DOHH2 (cell line): Measurements from ENCODE around the gene RYR2.

Experiments used
- H3F3A ChIP-seq: fragments of 200-600 bp; sonication (generic), shearing (Covaris generic); 2 replicates; pipeline ENCODE4 v1.6.0; 2016; ENCODE audit warnings: antibody characterized with exemption, mild to moderate bottlenecking; ENCODE audit not compliant: control insufficient read depth, insufficient read depth
- H3K27ac ChIP-seq: fragments of 200-600 bp; sonication (generic); 2 replicates; pipeline ENCODE4 v1.5.1; 2014; ENCODE audit warnings: low read depth, mild to moderate bottlenecking, low read length, moderate library complexity
- H3K27me3 ChIP-seq: fragments of 200-600 bp; sonication (generic); 2 replicates; pipeline ENCODE4 v1.6.1; 2014; ENCODE audit warnings: mild to moderate bottlenecking, low read length, mixed read lengths; ENCODE audit not compliant: control insufficient read depth
- H3K36me3 ChIP-seq: fragments of 200-600 bp; sonication (generic); 2 replicates; pipeline ENCODE4 v1.6.1; 2014; ENCODE audit warnings: mild to moderate bottlenecking, low read length, moderate library complexity, mixed read lengths; ENCODE audit not compliant: control insufficient read depth
- H3K4me1 ChIP-seq: fragments of 200-600 bp; sonication (generic); 2 replicates; pipeline ENCODE4 v1.6.1; 2014; ENCODE audit warnings: mild to moderate bottlenecking, low read length, mixed read lengths; ENCODE audit not compliant: control insufficient read depth
- H3K4me2 ChIP-seq: fragments of 200-600 bp; sonication (generic); 2 replicates; pipeline ENCODE4 v1.6.0; 2014; ENCODE audit warnings: mild to moderate bottlenecking, low read length, moderate library complexity
- H3K4me3 ChIP-seq: fragments of 200-600 bp; sonication (generic); 2 replicates; pipeline ENCODE4 v1.5.1; 2014; ENCODE audit warnings: mild to moderate bottlenecking, low read length, mixed read lengths
- H3K79me2 ChIP-seq: fragments of 200-600 bp; sonication (generic); 2 replicates; pipeline ENCODE4 v1.6.1; 2014; ENCODE audit warnings: mild to moderate bottlenecking, low read length, mixed read lengths; ENCODE audit not compliant: control insufficient read depth
- H3K9me2 ChIP-seq: fragments of 200-600 bp; sonication (generic); replicated peaks from 2 replicates; pipeline ENCODE4 v1.6.1; 2014; ENCODE audit warnings: mild to moderate bottlenecking, low read length, mixed read lengths; ENCODE audit not compliant: control insufficient read depth
- H3K9me3 ChIP-seq: fragments of 200-600 bp; sonication (generic); 2 replicates; pipeline ENCODE4 v1.6.1; 2014; ENCODE audit warnings: antibody characterized with exemption, low read length, mixed read lengths; ENCODE audit not compliant: control insufficient read depth, insufficient read depth
- H4K20me1 ChIP-seq: fragments of 200-600 bp; sonication (generic); 2 replicates; pipeline ENCODE4 v1.6.0; 2014; ENCODE audit warnings: low read depth, mild to moderate bottlenecking, antibody characterized with exemption, low read length, moderate library complexity; ENCODE audit not compliant: control insufficient read depth, insufficient read depth
- EZH2phosphoT487 ChIP-seq: fragments of 200-600 bp; sonication (generic); IDR thresholded peaks from 2 replicates; pipeline ENCODE4 v1.6.1; 2017; ENCODE audit warnings: borderline replicate concordance, mild to moderate bottlenecking, antibody characterized with exemption, low read length, moderate library complexity, mixed read lengths
- TF ChIP-seq, protein P1 (sequence below): fragments of 200-600 bp; sonication (generic); IDR thresholded peaks from one replicate; pipeline ENCODE4 v1.5.1; 2014; ENCODE audit warnings: antibody characterized with exemption, mild to moderate bottlenecking, low read depth, low read length; ENCODE audit not compliant: poor library complexity, severe bottlenecking

The RYR2 gene

DNA sequence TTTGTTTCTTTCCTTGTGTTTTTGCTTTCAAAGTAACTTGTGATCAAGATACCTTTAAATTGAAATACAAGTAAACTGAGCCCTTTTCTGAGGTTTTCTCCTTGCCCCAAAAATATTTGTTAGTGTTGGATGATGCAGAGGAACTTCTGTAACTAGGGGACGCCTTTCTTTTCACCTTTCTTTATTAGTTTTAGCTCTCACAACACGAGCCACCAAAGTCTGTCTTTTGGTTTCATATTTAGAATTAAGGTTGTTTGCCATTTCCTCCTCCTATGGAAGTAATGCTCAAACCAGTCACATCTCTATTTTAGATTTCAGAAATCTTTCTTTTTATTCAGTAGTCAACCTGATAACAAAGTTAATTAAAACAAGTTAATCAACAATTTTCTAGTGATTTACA is 727.9 kb downstream of the RYR2 start:
- Histone ChIP-seq H3K9me2 (no peaks in the 10 kb centered on the region), H3K27me3 (no peaks in the 10 kb centered on the region), H3K27ac (no peak overlapping the region), H3K79me2 (no peaks in the 10 kb centered on the region), H3F3A (no peaks in the 10 kb centered on the region), H3K4me2 (no peak overlapping the region), H3K36me3 (no peaks in the 10 kb centered on the region), H3K9me3 (no peaks in the 10 kb centered on the region), H3K4me1 (no peaks in the 10 kb centered on the region), H4K20me1 (no peaks in the 10 kb centered on the region), H3K4me3 (no peak overlapping the region)
- no peak for TF ChIP-seq EZH2phosphoT487
- TF ChIP-seq, protein P1, sequence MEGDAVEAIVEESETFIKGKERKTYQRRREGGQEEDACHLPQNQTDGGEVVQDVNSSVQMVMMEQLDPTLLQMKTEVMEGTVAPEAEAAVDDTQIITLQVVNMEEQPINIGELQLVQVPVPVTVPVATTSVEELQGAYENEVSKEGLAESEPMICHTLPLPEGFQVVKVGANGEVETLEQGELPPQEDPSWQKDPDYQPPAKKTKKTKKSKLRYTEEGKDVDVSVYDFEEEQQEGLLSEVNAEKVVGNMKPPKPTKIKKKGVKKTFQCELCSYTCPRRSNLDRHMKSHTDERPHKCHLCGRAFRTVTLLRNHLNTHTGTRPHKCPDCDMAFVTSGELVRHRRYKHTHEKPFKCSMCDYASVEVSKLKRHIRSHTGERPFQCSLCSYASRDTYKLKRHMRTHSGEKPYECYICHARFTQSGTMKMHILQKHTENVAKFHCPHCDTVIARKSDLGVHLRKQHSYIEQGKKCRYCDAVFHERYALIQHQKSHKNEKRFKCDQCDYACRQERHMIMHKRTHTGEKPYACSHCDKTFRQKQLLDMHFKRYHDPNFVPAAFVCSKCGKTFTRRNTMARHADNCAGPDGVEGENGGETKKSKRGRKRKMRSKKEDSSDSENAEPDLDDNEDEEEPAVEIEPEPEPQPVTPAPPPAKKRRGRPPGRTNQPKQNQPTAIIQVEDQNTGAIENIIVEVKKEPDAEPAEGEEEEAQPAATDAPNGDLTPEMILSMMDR: no peak

GRCh38 chr1:237772009-237772408 is 730.0 kb downstream of the RYR2 start:
- H3K79me2 ChIP-seq: no peaks in the 10 kb centered on the region
- no peak overlapping the region for H3K27ac ChIP-seq
- no peaks in the 10 kb centered on the region for H4K20me1 ChIP-seq
- H3K4me1 ChIP-seq: no peaks in the 10 kb centered on the region
- no peaks in the 10 kb centered on the region for H3K27me3 ChIP-seq
- no peaks in the 10 kb centered on the region for H3F3A ChIP-seq
- TF ChIP-seq, protein P1: no peak
- no peak for TF ChIP-seq EZH2phosphoT487
- no peak overlapping the region for H3K4me2 ChIP-seq
- H3K4me3 ChIP-seq: no peak overlapping the region
- H3K9me3 ChIP-seq: no peaks in the 10 kb centered on the region
- H3K36me3 ChIP-seq: no peaks in the 10 kb centered on the region
- no peaks in the 10 kb centered on the region for H3K9me2 ChIP-seq

DNA sequence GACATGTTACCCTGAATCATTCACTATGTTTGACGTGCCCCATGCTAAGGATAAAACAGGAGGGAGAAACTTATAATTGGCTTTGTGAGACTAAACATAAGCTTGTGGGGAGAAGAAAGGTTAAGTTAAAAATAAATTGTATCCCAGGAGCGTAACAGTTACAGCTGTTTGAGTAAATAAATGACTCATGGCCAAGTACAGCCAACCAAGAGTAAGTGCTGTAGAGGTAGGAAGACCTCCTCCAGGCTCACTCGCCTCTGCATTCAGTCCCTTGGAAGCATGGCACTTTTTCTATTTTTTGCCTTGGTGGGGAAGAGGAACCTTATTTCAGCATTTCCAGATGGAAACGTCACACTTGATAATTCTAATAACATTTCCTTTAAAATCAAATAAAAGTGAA is 732.3 kb downstream of the RYR2 start:
- no peaks in the 10 kb centered on the region for H3F3A ChIP-seq
- H3K79me2 ChIP-seq: no peaks in the 10 kb centered on the region
- no peaks in the 10 kb centered on the region for H3K4me1 ChIP-seq
- H3K4me2 ChIP-seq: no peak overlapping the region
- no peaks in the 10 kb centered on the region for H3K36me3 ChIP-seq
- H3K9me2 ChIP-seq: no peaks in the 10 kb centered on the region
- TF ChIP-seq, protein P1: no peak
- TF ChIP-seq EZH2phosphoT487: no peak
- no peak overlapping the region for H3K4me3 ChIP-seq
- no peaks in the 10 kb centered on the region for H3K27me3 ChIP-seq
- H3K27ac ChIP-seq: no peak overlapping the region
- no peaks in the 10 kb centered on the region for H3K9me3 ChIP-seq
- no peaks in the 10 kb centered on the region for H4K20me1 ChIP-seq

- no peak for TF ChIP-seq EZH2phosphoT487
- TF ChIP-seq, protein P1: no peak
- Histone ChIP-seq H3K27me3 (no peaks in the 10 kb centered on the region), H3K9me2 (no peaks in the 10 kb centered on the region), H3K4me1 (no peaks in the 10 kb centered on the region), H3K4me3 (no peak overlapping the region), H3K79me2 (no peaks in the 10 kb centered on the region), H3K36me3 (no peaks in the 10 kb centered on the region), H3K9me3 (no peaks in the 10 kb centered on the region), H3K4me2 (no peak overlapping the region), H3F3A (no peaks in the 10 kb centered on the region), H3K27ac (no peak overlapping the region), H4K20me1 (no peaks in the 10 kb centered on the region)
These were observed 737.4 kb downstream of the RYR2 start for GRCh38 chr1:237779356-237779755.
